ENCODE data around the gene TENM4. TPM values are rescaled to one million over a fixed set of nuclear protein-coding genes. Genes with fewer than 3 reads are reported as not detected.

Gene TENM4
- total and polyA plus RNA-seq, 2 of the 8 experiments (the other 6 are each of a cell fraction or from before 2014, with no cell fraction given), result 3.5 to 7.2 TPM

DNA sequence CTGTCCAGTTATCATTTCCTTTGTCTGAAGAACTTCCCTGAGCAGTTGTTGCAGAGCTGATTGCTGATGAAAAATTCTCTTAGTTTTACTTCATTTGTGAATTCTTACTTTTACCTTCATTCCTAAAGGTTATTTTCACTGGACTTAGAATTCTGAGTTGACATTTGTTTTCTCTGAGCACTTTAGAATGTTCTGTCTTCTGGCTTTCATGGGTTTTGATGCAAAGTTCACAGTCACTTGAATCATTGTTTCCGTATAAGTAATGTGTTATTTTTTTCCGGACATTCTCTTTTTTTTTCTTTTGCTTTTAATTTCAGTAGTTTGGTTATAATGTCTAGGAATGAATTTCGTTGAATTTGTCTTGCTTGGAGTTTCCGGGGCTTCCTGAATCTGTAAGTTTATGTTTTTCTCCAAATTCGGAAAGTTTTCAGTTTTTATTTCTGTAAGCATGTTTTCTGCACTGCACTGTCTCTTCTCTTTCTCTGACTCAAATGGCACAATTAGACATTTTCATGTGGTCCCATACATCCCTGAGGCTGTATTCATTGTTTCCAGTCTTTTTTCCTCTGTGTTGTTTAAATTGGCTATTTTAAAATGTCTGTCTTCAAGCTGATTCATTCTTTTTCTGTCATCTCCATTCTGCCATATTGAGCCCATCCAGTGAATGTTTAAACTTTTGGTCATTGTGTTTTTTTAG lies 797.7 kb downstream of the TENM4 start:
- FAIRE-seq (no peak), DNase-seq (ENCODE audit: low read depth in 1 of 2, low spot score in 2 of 2) (no peak)
- peaks cover 0 to 8% of the 10 kb centered on the region in 2 experiments; a peak in 1 of 4 replicates for H3K9me3 ChIP-seq (ENCODE audit: insufficient read depth in 2 of 2, low read depth in 1 of 2, low read length in 1 of 2)
- no peak overlapping the region for H3K18ac ChIP-seq (ENCODE audit: extremely low read depth, low read length)
- H3K4ac ChIP-seq (replicated peaks; ENCODE audit: insufficient read length, low read depth, low read length), result no peak overlapping the region
- no peak overlapping the region for H2AFZ ChIP-seq (ENCODE audit: low read length)
- no peak overlapping the region for H2BK15ac ChIP-seq (ENCODE audit: low read length)
- no peak overlapping the region for H2BK20ac ChIP-seq (ENCODE audit: low read length)
- no peak overlapping the region for H2AK5ac ChIP-seq (ENCODE audit: low read depth, low read length)
- H3K56ac ChIP-seq (replicated peaks; ENCODE audit: insufficient read length, low read depth, low read length), result no peak overlapping the region
- TF ChIP-seq, protein P1, sequence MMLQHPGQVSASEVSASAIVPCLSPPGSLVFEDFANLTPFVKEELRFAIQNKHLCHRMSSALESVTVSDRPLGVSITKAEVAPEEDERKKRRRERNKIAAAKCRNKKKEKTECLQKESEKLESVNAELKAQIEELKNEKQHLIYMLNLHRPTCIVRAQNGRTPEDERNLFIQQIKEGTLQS (IDR thresholded peaks at IDR 0.05; ENCODE audit: insufficient read depth, low read depth, low read length), result no peak
- TF ChIP-seq SAP30 (IDR thresholded peaks at IDR 0.05; ENCODE audit: insufficient read depth, insufficient replicate concordance, low read length) (no peak), FOSL1 (IDR thresholded peaks at IDR 0.05; ENCODE audit: insufficient read depth, low read depth, low read length) (no peak), POLR2AphosphoS5 (IDR thresholded peaks at IDR 0.05; ENCODE audit: low read depth, low read length) (no peak), JUN (IDR thresholded peaks at IDR 0.05; ENCODE audit: low read depth, low read length) (no peak)
- H3K4me1 ChIP-seq (replicated peaks in 1 of 4; ENCODE audit: control insufficient read depth in 3 of 4, insufficient read depth in 4 of 4, low read length in 3 of 4), result no peaks in the 10 kb centered on the region
- no peak overlapping the region for H3K4me2 ChIP-seq (ENCODE audit: insufficient read depth in 1 of 2, low read depth in 2 of 2, low read length in 2 of 2)
- ChIA-PET CTCF (ENCODE audit: partially characterized antibody) (interaction anchor here (0.7 to 5.4 kb wide), 3 partner anchors 26 to 156 kb away, joined by 3 to 40 read pairs (median 3); no protein-coding TSS in a partner anchor), POLR2A (ENCODE audit: partially characterized antibody) (no interaction called here)
- no peaks in the 10 kb centered on the region for H4K20me1 ChIP-seq (replicated peaks in 1 of 2; ENCODE audit: control insufficient read depth in 1 of 2, insufficient read depth in 2 of 2, low read length in 2 of 2)
- no peak overlapping the region for H2BK120ac ChIP-seq (replicated peaks; ENCODE audit: low read depth, low read length)
- H2BK5ac ChIP-seq (ENCODE audit: low read depth, low read length), result no peak overlapping the region
- H3K4me3 ChIP-seq (ENCODE audit: extremely low read depth in 1 of 4, insufficient read depth in 2 of 4, low read depth in 3 of 4, low read length in 4 of 4), result no peak overlapping the region
- H3K9ac ChIP-seq (replicated peaks in 1 of 4; ENCODE audit: extremely low read depth in 1 of 4, low read depth in 3 of 4, low read length in 3 of 4), result no peak overlapping the region
- no peak overlapping the region for H3K14ac ChIP-seq (ENCODE audit: insufficient read length)
- no peak overlapping the region for H2BK12ac ChIP-seq (ENCODE audit: low read depth, low read length)
- no peaks in the 10 kb centered on the region for H3K79me1 ChIP-seq (ENCODE audit: low read depth, low read length)
- no peaks in the 10 kb centered on the region for H3K79me2 ChIP-seq (ENCODE audit: control insufficient read depth in 1 of 2, insufficient read depth in 2 of 2, low read length in 2 of 2)
- H3K27me3 ChIP-seq (replicated peaks in 1 of 4; ENCODE audit: control insufficient read depth in 3 of 4, extremely low read depth in 1 of 4, insufficient read depth in 3 of 4, low read length in 3 of 4), result no peaks in the 10 kb centered on the region; a peak in 1 of 7 replicates
- no peaks in the 10 kb centered on the region for H3K36me3 ChIP-seq (ENCODE audit: control insufficient read depth in 2 of 4, insufficient read depth in 4 of 4, low read length in 3 of 4)
- H3K27ac ChIP-seq (ENCODE audit: low read depth, low read length), result no peak overlapping the region
- H4K8ac ChIP-seq (ENCODE audit: extremely low read depth, insufficient read depth, low read length), result no peak overlapping the region
- H3K23ac ChIP-seq (ENCODE audit: insufficient read length), result no peak overlapping the region
- H4K5ac ChIP-seq (ENCODE audit: insufficient read length, low read depth, low read length), result no peak overlapping the region
- no peaks in the 10 kb centered on the region for H3K23me2 ChIP-seq (ENCODE audit: low read depth, low read length)
- WGBS, 2 experiments (ENCODE audit: extremely low coverage in 1 of 2, insufficient coverage in 1 of 2, insufficient read length in 1 of 2, insufficient replicate concordance in 2 of 2, low coverage in 1 of 2, low lambda C conversion rate in 2 of 2, missing lambda C conversion rate in 1 of 2), result 81% methylated on average over 5 of the region's 5 CpGs; no CpG with 5 or more reads in 1 of the 2 experiments
- no peak overlapping the region for H4K91ac ChIP-seq (replicated peaks; ENCODE audit: insufficient read length, low read length)
